Measurements from ENCODE around the gene FBXO24. TPM values are rescaled to one million over a fixed set of nuclear protein-coding genes. Genes with fewer than 3 reads are reported as not detected.

FBXO24 gene
- total and polyA plus RNA-seq, 2 of the 4 experiments (the other 2 are of a cell fraction) = 0.43 to 0.54 TPM

DNA sequence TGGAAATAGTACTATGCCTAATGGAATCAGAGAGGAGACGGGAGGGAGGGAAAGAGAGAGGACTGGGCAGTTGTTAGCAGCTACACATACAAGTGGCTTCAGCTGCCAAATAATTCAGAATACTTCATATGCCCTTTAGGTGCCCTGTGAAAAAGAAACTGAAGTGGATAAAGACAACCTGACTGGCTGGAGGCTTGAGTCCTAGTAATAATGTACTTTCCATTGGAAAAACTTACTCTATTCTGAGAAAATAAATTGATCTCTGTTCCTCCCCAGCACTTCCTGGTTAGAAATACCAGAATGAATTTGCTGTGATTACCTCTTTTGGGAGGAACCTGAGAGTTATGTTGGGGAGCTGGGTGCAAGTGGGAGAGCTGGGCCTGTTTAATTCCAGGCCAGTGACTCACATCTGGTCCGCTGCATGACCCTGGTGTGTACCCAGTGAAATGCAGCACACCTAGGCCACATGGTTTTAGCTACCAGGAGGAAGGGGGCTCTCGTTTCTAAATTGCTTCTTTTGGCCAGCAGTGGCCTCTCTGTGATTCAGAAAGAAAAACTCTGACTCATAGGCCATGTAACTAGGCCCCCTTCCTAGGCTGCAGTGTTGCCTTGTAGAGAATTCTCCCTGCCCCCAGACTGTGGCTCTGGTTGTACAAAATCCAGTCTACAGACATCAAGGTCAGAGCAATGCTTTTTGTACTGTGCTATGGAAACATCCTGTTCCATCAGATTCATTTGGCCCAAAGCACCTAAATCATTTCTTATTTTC is 40.6 kb upstream of the FBXO24 start:
- peak; percentile 86 for DNase-seq
- Histone ChIP-seq H2BK5ac (ENCODE audit: low read depth, low read length, poor library complexity, severe bottlenecking) (peak overlapping the region; percentile 76), H3K9ac (ENCODE audit: low read depth, low read length) (no peak overlapping the region; the same call in 1 of the 2 replicates), H3K27me3 (ENCODE audit: control insufficient read depth, insufficient read depth, low read length) (no peaks in the 10 kb centered on the region), H4K91ac (ENCODE audit: insufficient read depth, low read depth, low read length) (peak overlapping the region; percentile 61), H2AK5ac (ENCODE audit: low read depth, low read length) (peak overlapping the region; percentile 46; the same call in 1 of the 2 replicates), H3K4me3 (ENCODE audit: insufficient read depth, low read depth, low read length) (no peak overlapping the region), H3K4me2 (ENCODE audit: low read depth, low read length) (peak overlapping the region; percentile 26), H3K36me3 (ENCODE audit: control insufficient read depth, insufficient read depth, low read length) (no peaks in the 10 kb centered on the region), H3K23ac (ENCODE audit: low read depth, low read length) (peak overlapping the region; percentile 82; the same call in 1 of the 2 replicates), H3K27ac (ENCODE audit: insufficient read depth, low read length) (peak overlapping the region; percentile 49), H2BK15ac (ENCODE audit: low read depth, low read length) (peak overlapping the region; percentile 72; the same call in 2 of the 3 replicates), H4K8ac (ENCODE audit: low read depth in 2 of 2, low read length in 2 of 2) (peak overlapping the region; percentile 83 to 94), H2BK120ac (ENCODE audit: low read depth, low read length) (peak overlapping the region; percentile 58), H3K4ac (ENCODE audit: low read depth, low read length) (peak overlapping the region; percentile 71), H4K20me1 (ENCODE audit: insufficient read depth, low read length) (no peaks in the 10 kb centered on the region), H2AK9ac (replicated peaks; ENCODE audit: low read depth, low read length, poor library complexity) (peak overlapping the region; percentile 50), H2BK20ac (ENCODE audit: low read depth, low read length) (peak overlapping the region; percentile 82), H3K9me1 (ENCODE audit: insufficient read depth, low read length) (peaks cover 27% of the 10 kb centered on the region), H4K5ac (ENCODE audit: low read depth, low read length) (peak overlapping the region; percentile 5), H2AFZ (replicated peaks; ENCODE audit: low read length, poor library complexity) (peak overlapping the region; percentile 87), H3K18ac (ENCODE audit: low read depth, low read length) (peak overlapping the region; percentile 94), H3K9me3 (ENCODE audit: control insufficient read depth, insufficient read depth, low read length) (no peaks in the 10 kb centered on the region), H3K14ac (replicated peaks; ENCODE audit: low read depth, low read length) (peak overlapping the region; percentile 71), H3K56ac (ENCODE audit: extremely low read depth, insufficient read depth, low read length) (peak overlapping the region; percentile 19; the same call in 1 of the 2 replicates), H3K4me1 (ENCODE audit: control insufficient read depth, insufficient read depth, low read length) (peaks cover 28% of the 10 kb centered on the region), H3K79me1 (ENCODE audit: low read depth in 1 of 2, low read length in 2 of 2) (peaks cover 18 to 47% of the 10 kb centered on the region in 2 experiments)
- ATAC-seq (ENCODE audit: low read depth) = peak; percentile 93
- dilution Hi-C loops (cut with HindIII; ENCODE audit: low sequenced_read_pairs, unreplicated experiment) (no loop called here), intact Hi-C loops (cut with micrococcal nuclease) (loop anchor here (5.0 kb wide), 2 partner anchors 53 to 68 kb away; partner anchors contain the start of gene TSC22D4), in situ Hi-C loops (cut with MboI; ENCODE audit: low sequenced_read_pairs) (no loop called here)
- no TSS peak for BruUV-seq (replicated peaks)
- ChIA-PET POLR2A (ENCODE audit: unreplicated experiment) (no interaction called here), CTCF (interaction anchor here (0.9 kb wide), 1 partner anchor 30 kb away, joined by 3 read pairs; no protein-coding TSS in a partner anchor)
- TF ChIP-seq POLR2A (IDR thresholded peaks at IDR 0.05; ENCODE audit: low read depth, low read length) (no peak), BHLHE40 (IDR thresholded peaks at IDR 0.05; ENCODE audit: low read depth, low read length) (peak; percentile 43; the same call in 1 of the 2 replicates), FOS (IDR thresholded peaks at IDR 0.05; ENCODE audit: low read depth, low read length) (peak; percentile 89), MAZ (IDR thresholded peaks at IDR 0.05; ENCODE audit: borderline replicate concordance, low read depth, low read length) (peak; percentile 61; the same call in 1 of the 2 replicates)
- TF ChIP-seq, protein P1, sequence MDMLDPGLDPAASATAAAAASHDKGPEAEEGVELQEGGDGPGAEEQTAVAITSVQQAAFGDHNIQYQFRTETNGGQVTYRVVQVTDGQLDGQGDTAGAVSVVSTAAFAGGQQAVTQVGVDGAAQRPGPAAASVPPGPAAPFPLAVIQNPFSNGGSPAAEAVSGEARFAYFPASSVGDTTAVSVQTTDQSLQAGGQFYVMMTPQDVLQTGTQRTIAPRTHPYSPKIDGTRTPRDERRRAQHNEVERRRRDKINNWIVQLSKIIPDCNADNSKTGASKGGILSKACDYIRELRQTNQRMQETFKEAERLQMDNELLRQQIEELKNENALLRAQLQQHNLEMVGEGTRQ (IDR thresholded peaks at IDR 0.05; ENCODE audit: low read depth, low read length) = peak; percentile 31; the same call in 1 of the 2 replicates
- TF ChIP-seq, protein P2, sequence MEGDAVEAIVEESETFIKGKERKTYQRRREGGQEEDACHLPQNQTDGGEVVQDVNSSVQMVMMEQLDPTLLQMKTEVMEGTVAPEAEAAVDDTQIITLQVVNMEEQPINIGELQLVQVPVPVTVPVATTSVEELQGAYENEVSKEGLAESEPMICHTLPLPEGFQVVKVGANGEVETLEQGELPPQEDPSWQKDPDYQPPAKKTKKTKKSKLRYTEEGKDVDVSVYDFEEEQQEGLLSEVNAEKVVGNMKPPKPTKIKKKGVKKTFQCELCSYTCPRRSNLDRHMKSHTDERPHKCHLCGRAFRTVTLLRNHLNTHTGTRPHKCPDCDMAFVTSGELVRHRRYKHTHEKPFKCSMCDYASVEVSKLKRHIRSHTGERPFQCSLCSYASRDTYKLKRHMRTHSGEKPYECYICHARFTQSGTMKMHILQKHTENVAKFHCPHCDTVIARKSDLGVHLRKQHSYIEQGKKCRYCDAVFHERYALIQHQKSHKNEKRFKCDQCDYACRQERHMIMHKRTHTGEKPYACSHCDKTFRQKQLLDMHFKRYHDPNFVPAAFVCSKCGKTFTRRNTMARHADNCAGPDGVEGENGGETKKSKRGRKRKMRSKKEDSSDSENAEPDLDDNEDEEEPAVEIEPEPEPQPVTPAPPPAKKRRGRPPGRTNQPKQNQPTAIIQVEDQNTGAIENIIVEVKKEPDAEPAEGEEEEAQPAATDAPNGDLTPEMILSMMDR (conservative IDR thresholded peaks at IDR 0.05; ENCODE audit: low read depth, low read length) = peak; percentile 18; the same call in 1 of the 2 replicates
- no CpG with 5 or more reads among the region's 3 CpGs for WGBS, 2 experiments (ENCODE audit: extremely low coverage in 2 of 2, insufficient read length in 1 of 2)

All from IMR-90 (cell line).